Activated T-helper 1 cell treated with Interleukin-2 at 50 U/mL for 16 hours (primary cell): ENCODE measurements around the gene C1orf122.
"Not testable (repeated sequence)": the region's sequence is repeated elsewhere in the genome, so short reads cannot be mapped to it uniquely, and the experiment has no call there.

Source experiments
- DNase-seq: peaks from one replicate; pipeline ENCODE4 v3.0.0-alpha.2; 2020; ENCODE audit warnings: low read depth

C1orf122 gene

DNA sequence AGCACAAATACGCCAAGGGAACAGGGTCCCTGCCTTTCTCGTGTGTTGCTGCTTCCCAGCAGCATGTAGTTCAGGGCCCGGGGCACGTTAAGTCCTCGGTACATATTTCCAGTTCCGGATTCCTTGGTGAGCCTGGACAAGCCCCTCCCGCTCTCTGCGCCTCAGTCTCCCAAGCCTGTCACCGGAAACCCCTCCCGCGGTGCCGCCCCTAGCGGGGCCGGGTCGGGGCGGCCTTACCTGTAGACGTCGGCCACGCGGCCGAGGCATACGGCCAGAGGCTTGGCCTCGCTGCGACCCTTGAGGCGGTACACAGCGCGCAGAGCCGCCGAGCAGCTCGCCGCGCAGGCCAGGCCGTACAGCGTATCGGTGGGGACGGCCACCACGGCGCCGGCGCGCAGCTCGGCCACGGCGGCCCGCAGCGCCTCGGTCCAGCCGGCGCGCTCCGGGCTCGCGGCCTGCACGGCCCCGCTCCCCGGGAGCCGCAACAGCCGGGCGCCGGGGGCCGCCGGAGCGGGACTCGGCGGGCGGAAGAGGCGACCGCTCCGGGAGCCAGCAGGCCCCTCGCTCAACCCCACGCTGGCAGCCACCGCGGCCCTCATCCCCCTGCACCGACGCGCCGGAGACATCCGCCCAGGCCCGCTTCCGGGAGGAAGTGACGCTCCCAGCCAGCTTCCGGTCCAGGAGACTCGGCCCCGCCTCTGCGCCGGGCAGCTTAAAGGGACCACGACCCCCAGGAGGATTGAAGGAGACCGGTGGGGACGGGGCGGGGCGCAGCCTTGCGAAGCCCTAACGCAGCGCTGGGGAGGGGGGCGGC, at the start of gene C1orf122, which contains the start of gene YRDC:
TSS of gene C1orf122 (plus strand) at position 236 of the 814 bp plus-strand sequence. CDS start 615 bp downstream, outside the sequence.
TSS of gene YRDC (minus strand) at position 654 of the 814 bp plus-strand sequence. CDS start at position 626, 28 bp downstream.
- peak; percentile 87 for DNase-seq

DNA sequence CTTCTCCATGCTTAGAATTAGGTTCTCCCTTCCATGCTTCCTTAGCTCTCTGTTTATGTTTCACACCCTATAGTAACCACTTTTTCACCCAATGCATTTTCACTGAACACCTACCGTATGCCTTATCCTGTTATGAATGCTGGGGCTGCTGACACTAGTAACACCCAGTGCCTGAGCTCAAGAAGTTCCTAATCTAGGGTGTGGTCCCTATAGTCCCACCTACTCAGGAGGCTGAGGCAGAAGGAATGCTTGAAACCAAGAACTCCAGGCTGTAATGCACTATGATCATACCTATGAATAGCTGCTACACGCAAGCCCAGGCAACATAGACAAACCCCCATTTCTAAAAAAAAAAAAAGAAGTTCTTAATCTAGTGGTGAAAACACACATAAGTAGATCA, 48.1 kb upstream of the C1orf122 start:
- DNase-seq = no peak

DNA sequence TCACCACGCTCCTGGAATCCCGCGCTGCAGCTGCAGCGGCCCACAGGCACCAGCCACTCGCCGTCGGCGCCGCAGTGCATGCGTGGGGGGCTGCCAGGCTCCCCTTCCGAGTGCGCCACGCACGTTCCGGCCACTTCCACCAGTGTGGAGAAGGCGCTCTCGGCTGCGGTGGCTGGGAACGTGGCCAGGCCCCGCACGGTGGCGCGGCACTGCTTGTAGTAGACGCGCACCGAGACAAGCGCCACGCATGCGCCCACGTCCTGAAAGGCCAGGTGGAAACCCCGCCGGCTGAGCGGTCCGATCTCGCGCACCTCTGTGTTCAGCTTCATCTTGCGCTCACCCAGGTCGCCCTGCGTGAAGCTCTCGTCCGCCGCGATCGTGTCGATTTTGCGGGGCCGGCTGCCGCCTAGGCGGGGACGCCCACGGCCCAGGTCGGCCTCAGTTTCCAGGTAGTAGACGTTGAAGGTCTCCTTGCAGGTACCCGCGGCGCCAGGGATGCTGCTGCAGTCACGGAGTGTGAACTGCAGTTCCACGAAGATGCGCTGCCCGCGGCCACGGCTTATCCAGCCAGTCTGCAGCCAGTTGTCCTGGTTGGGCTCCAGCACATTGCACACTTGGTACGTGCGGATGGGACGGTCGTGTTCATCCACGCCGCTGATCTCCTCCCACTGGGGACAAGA, 46.0 kb upstream of the C1orf122 start:
- DNase-seq = no peak

DNA sequence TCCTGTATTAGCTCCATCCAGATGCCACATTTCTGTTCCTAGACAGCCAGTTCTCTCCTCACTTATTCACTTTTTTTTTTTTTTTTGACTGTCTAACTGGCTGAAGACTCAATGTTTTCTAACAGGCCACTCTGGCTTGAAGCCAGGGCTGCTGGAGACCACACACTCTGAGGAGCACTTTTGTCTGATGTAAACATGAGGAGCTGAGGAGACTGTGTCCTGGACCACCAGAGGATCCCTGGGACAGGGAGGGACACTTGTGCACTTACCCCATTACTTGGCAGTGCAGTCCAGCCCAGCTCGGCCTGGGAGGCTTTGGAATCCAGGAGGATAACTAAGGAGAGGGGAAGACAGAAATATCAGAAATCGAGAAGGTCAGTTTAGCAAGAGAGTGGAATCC, 45.1 kb upstream of the C1orf122 start:
- no peak for DNase-seq

DNA sequence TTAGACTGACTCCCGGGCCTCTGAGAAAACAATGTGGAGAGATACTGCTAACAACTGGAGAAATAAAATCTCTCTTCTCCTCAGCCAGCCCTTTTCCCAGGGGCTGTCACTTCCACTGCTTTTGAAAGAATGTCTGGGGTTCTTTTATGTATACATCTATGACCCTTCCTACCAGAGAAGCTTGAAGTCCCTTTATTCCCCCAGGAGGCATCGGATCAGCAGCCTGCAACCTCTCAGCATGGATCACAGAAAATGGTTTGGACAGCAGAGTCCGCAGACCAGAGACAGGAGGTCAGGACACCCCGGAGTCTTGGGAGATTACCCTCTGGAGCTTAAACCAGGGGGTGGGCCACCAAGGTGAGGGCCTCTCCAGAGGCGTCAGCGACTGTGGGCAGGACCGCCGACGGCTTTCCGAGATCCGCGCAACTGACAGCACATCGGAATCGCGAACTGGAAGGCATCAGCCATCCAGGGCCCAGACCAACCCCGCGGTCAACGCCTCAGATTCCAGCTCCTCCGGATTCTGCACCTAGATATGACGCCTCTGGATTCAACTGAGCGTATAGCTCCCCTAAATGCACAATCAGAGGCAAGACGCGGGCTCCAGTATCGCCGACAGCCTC, 43.7 kb upstream of the C1orf122 start:
- no peak for DNase-seq

DNA sequence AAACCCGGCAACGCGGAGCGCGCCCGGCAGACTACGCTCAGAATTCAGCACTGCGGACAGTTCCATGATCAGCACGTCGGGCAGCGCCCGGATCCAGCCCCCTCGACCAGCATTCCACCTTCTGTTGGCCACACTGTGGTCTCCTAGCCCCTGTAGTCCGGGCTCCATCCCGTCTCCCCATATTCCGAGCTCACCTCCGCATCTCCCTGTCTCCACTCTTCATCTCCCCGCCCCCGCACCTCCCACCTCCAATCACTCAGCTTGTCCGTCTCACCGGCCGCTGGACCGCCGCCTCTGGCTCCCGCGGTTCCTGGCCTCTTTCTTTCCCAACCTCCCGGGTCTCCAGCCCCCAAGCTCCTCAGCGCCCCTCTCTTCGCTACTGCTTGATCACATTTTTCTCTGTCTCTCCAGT, 43.2 kb upstream of the C1orf122 start:
- DNase-seq = no peak

DNA sequence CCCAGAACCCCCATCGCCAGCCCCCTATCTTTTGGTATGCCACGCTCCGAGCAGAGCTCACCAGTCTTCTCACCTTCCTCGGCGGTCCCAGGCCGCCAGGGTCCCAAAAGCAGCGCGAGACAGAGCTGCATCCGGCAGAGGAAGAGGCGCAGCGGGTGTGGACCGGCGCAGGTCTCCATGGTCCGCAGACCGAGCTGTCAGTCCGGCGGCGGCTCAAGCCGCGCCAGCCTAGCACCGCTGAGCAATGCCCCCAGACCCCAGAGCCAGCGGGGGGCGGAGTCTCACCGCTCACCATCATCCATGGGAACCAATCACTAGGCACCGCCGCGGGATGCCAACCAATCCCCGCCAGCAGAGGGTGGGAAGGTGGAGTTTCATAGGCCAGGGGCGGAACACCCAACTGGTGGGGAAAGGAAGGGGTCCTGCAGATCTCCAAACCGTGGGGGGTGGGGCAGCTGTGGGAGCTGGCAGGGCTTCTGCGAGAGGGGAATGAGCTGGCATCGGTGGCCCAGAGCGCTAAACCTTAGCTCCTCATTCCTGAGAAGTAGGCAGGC, 42.6 kb upstream of the C1orf122 start, which contains the start of gene EPHA10:
TSS of gene EPHA10 (minus strand) at position 233 of the 554 bp plus-strand sequence. CDS start at position 179, 54 bp downstream.
- no peak for DNase-seq

DNA sequence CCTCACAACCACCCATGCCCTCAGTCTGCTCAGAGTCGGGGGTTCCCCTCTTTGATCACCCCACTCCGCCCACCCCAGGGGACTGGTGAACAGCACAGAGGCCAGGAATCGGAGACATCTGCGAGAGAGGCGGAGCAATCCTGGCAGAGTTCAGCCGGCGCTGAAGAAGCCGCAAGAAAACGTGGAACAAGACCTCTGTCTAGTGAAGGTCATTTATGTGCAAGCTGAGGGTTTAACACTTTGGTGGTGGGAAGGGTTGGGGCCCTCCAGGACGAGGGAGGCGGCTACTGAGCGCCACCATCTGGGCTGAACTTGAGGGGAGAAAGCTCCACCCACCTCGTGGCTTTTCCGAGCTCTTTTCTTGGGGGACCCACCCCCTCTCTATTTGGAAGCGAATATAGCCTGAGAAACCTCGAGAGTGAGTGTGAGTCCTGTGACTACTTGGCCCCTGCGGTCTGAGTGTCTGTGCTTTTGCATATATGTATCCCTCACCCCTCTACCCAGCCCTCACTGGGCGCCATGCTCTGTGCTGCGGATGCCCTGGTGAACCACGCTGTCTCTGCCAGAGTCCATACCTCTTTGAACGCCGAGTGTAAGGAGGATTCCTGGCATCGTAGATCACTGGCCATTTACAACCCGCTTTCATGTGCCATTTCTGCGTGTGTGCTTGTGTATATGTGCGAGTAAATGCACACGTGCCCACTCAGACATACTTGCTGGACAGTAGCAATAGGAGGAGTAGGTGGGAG, 41.5 kb upstream of the C1orf122 start:
- DNase-seq = no peak

DNA sequence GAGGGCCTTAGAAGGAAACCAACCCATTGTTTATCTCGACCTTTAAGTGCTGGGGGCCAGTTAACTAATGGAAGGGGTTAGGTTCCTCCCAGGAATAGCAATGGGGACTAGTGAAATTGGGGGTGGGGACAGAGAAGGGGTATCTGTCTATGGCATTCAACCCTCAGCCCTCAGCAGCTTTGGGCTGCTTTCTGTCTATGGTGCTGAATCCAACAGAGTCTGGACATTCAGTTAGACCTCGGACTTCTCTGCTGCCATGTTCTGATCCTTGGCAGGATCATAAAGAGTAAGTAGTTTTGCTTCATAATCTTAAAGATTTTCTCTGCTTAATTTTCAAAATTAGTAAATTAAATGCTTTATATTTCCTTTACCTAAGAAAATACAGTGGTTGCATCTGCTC, 40.1 kb upstream of the C1orf122 start:
- no peak for DNase-seq

DNA sequence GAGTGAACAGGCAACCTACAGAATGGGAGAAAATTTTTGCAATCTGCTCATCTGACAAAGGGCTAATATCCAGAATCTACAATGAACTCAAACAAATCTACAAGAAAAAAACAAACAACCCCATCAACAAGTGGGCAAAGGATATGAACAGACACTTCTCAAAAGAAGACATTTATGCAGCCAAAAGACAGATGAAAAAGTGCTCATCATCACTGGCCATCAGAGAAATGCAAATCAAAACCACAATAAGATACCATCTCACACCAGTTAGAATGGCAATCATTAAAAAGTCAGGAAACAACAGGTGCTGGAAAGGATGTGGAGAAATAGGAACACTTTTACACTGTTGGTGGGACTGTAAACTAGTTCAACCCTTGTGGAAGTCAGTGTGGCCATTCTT, 36.1 kb upstream of the C1orf122 start:
- not testable (repeated sequence) for DNase-seq

DNA sequence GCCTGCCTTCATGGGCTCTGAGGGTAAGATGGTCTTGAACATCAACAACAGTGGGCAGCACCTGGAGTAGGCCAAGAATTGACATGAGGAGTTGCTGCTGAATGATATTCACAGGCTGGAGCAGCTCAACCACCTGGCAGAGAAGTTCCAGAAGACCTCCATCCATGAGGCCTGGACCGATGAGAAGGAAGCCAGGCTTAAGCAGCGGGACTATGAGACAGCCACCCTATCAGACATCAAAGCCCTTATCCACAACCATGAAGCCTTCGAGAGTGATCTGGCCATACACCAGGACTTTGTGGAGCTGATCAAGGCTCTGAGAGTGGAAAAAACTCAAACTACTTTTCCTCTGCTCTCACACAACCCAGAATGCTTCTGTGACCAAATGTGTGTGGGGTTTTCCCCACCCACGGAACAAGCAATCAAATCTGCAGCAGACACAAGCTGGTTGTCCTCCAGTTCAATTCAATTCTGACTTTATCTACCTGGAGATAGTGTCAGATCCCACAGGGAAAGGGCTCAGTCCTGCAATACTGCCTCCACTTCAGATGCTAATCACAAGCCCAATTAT, 30.6 kb upstream of the C1orf122 start:
- DNase-seq = no peak

DNA sequence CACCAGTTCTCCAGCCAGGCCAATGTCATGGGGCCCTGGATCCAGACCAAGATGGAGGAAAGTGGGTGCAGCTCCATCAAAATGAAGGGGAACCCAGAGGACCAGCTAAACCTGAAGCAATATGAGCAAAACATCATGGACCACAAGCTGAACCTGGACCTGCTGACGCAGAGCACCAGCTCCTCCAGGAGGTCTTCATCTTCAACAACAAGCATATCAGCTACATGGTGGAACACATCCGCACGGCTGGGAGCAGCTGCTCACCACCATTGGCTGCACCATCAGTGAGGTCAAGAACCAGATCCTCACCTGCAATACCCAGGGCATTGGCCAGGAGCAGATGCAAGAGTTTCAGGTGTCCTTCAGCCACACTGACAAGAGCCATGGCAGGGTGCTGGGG, 28.9 kb upstream of the C1orf122 start:
- DNase-seq = no peak

DNA sequence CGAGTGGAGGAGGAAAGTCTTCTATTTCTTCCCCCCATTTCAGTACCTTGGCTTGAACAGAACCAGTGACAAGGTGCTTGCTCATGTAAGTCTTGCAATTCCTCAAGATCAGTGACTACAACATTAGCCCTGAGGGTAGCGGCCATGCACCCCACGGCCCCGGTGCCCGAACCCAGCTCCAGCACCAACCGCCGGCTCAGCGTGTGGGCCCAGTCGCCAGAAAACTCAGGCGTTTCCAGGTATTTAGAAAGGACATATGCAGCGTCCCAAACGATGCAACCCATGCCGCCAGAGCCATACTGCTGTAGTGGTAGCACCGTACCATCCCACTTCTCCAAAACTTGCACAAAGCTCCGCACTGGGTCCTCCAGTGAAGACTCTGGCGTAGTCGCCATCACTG, 25.1 kb upstream of the C1orf122 start:
- DNase-seq = no peak

DNA sequence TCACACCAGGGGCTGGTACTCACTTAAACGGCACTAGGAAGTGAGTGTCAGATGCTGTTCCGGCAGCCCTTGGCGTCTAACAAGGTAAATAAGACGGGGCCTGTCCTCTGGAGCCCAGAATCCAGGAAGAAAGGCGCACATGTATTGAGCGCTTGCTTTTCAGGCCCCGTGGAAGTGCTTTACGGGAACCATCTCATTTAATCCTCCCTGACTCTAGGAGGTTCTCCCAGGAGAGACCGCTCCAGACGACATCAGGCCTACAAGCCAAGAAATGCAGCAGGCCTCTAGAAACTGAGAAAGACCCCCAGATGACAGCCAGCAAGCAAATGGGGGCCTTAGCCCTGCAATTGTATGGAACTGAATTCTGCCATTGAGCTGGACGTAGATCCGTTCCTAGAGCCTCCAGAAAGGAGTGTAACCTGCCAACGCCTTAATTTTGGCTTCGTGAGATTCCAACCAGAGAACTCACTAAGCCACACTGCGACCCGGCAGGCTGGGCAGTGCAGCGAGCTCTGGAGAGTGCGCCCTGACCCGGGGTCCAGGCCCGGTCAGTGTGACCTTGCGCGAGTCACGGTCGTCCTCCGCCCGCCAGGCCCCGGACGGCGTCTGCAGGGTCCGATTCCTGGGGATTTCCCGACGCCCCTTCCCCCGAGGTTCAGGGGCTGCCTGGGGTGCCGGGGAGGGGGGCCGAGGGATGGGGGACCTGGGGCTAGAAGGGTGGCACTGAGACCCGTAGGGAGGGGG, 14.5 kb upstream of the C1orf122 start:
- no peak for DNase-seq

DNA sequence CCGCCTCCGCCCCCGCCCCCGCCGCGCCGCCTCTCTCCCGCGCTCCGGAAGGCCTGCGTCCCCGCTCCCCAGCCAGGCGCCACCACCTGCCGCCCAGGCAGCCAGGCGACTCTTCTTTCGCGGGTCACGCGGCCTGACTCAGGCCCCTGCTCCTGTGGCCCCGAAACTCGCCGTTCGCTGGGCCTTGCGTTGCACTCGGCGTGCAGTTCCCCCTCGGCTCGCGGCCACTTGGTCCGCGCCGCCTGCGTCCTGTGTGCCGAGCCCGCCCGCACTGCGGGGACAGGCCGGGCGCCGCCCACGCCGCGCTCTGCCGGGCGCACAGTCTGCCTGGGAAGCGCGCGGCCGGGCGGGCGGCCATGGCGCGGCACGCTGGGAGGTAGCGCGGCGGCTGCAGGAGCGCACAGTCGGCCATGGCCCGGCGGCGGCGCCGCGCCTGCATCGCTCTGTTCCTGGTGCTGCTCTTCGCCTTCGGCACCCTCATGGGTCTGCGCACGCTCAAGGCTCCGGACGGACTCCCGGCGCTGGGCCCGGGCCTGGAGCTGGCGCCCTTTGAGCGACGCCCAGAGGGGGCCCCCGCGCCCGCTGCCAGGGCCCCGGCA, 13.7 kb upstream of the C1orf122 start, which contains the start of gene MANEAL:
TSS of gene MANEAL (plus strand) at position 75 of the 599 bp plus-strand sequence. CDS start at position 411, 336 bp downstream.
- DNase-seq = no peak

DNA sequence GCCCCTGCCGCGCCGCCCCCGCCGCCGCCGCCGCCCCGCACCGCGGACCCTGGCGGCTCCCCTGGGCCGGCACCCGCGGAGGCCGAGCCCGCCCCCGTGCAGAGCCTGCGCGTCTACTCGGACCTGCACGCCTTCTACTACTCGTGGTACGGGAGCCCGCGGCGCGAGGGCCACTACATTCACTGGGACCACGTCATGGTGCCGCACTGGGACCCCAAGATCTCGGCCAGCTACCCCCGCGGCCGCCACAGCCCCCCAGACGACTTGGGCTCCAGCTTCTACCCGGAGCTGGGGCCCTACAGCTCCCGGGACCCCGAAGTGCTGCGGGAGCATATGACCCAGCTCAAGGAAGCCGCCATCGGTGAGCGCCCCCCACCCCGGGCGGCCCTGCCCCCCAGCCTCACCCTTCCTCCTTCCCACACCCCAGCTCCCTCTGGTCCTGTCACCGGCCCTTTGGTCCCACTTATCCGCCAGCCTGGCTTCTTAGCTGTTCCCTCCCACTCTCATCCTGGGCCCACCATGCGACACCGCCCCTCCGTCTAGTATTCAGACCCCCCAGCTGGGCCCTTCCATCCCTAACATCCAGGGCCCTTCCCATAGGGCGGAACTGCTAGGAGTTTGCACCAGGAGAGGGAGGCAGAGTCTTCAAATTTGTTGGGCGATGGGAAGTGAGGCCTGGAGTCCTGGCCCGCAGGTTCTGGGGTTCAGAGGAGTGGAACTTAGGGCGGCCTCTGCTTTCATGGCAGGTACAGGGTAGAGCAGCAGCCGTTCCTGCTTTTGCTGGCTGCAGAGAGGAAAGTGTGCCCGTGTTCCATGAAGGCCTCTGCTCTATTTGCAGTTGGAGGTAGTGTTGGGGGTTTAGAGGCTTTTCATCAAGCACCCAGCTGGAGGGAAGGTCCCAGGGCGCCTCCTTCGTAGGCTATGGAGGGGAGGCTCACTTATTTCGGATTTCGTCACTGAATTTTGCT, 12.9 kb upstream of the C1orf122 start:
- no peak for DNase-seq

DNA sequence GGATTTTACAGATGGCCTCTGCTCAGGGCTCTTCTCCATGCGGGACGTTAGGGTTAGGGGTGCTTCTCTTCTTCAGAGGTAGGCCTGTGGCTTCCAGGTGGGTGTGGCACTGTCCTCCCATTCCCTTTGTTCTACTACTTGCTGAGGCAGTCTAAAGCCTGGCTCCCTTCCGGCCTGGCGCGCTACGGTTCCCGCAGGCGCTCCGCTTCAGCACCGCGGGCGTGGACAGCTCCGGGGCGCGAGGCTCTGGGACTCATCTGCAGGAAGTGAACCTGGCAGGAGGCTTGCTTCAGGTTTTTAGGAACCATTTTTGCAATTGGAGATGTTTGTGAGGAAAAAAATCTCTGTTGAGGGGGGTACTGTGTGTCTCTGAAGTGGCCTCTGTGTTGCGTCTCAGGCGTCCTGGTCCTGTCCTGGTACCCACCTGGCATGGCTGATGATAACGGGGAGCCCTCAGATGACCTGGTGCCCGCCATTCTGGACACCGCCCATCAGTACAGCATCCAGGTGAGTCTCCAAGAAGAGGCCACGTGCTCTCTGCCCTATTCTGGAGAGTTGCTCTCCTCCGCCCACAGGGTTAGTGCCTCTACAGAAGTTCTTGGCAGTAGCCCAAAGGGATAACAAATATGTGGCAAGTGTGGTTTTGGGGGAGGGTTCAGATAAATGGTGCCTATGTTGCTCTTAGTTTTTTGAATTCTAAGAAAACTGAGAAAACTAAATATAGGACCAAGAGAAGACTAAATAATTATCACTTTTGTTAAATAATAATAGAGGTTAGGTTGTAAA, 12.1 kb upstream of the C1orf122 start:
- peak; percentile 20 for DNase-seq

DNA sequence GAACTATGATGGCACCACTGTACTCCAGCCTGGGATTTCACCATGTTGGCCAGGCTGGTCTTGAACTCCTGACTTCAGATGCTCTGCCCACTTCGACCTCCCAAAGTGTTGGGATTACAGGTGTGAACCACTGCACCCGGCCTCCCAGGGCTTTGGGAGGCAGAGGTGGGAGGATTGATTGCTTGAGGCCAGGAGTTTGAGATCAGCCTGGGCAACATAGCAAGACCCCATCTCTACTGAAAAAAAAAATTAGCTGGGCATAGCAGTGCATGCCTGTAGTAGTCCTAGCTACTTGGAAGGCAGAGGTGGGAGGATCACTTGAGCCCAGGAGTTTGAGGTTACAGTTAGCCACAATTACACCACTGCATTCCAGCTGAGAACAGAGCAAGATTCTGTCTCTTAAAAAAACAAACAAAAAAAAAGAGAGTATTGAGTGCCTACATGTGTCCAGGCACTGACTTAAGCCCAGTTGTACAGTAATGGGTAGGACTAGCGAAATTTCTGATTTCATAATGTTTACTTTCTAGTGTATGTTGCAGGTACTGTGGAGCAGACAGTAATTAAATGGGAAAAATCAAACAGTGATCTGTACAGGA, 9.7 kb upstream of the C1orf122 start:
- no peak for DNase-seq
